Calu3 (cell line): Measurements from ENCODE around the gene KCNQ4. TPM values are rescaled to one million over a fixed set of nuclear protein-coding genes. Genes with fewer than 3 reads are reported as not detected.

Experiments
- BruUV-seq: library from RNA; stranded (reverse); fragments of 400-500 nt; replicated peaks from 2 replicates; lab custom pipeline; 2021; lab: Mats Ljungman, UMichigan
- CTCF ChIA-PET: fragments of 300-600 bp; sonication (Branson Sonifier 250); formaldehyde crosslinking; loops from one replicate; lab custom pipeline; 2022; ENCODE audit warnings: antibody characterized with exemption; lab: Charles Lee
- DNase-seq: peaks from one replicate; pipeline ENCODE4 v3.0.0; 2022
- H3K27ac Mint-ChIP-seq: one replicate; pipeline ENCODE4 v1.8.0; 2022; ENCODE audit warnings: mixed read lengths; ENCODE audit not compliant: unreplicated experiment
- H3K27me3 Mint-ChIP-seq: one replicate; pipeline ENCODE4 v1.8.0; 2022; ENCODE audit warnings: mixed read lengths; ENCODE audit not compliant: unreplicated experiment
- H3K36me3 Mint-ChIP-seq: one replicate; pipeline ENCODE4 v1.8.0; 2022; ENCODE audit warnings: mild to moderate bottlenecking, moderate library complexity, mixed read lengths; ENCODE audit not compliant: insufficient read depth, unreplicated experiment
- H3K4me1 Mint-ChIP-seq: one replicate; pipeline ENCODE4 v1.8.0; 2022; ENCODE audit warnings: mild to moderate bottlenecking, low read depth, mixed read lengths; ENCODE audit not compliant: unreplicated experiment
- H3K4me3 Mint-ChIP-seq: one replicate; pipeline ENCODE4 v1.8.0; 2022; ENCODE audit warnings: mild to moderate bottlenecking, low read depth, moderate library complexity, mixed read lengths; ENCODE audit not compliant: unreplicated experiment
- H3K9me3 Mint-ChIP-seq: one replicate; pipeline ENCODE4 v1.8.0; 2022; ENCODE audit warnings: low read depth, mixed read lengths; ENCODE audit not compliant: unreplicated experiment
- CTCF ChIP-seq: fragments of 200-600 bp; IDR thresholded peaks from one replicate; pipeline ENCODE4 v1.8.0; 2022; ENCODE audit warnings: antibody characterized with exemption; ENCODE audit not compliant: unreplicated experiment
- intact Hi-C: fragments of 100-400 bp; cut with micrococcal nuclease; formaldehyde crosslinking; loops from one replicate; pipeline ENCODE4 v1.10.0; 2022; ENCODE audit not compliant: unreplicated experiment
- total RNA-seq: library from RNA; stranded (reverse); gene quantifications from 2 replicates; pipeline ENCODE4 v1.2.3, GENCODE V29; 2022

Gene KCNQ4
- total RNA-seq, 1 experiment from 2014 or later: 0.92 TPM

DNA sequence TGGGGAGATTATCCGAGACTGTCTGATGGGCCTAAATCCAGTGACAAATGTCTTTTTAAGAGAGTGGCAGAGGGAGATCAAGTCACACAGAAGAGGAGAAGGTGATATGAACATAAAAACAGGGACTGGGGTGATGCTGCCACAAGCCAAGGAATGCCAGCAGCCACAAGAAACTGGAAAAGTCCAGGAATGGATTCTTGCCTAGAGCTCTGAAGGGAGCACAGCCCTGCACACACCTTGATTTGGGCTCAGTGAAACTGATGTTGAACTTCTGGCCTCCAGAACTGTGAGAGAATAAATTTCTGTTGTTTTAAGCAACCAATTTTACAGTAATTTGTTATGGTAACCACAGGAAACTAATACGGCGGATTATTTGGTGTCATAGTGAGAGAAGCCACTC, 59.1 kb downstream of the KCNQ4 start:
- Mint-ChIP-seq H3K4me3 (no peak overlapping the region), H3K36me3 (no peaks in the 10 kb centered on the region), H3K27me3 (peaks cover 19% of the 10 kb centered on the region), H3K27ac (no peak overlapping the region), H3K4me1 (no peaks in the 10 kb centered on the region), H3K9me3 (no peaks in the 10 kb centered on the region)
- TF ChIP-seq CTCF: no peak
- intact Hi-C loops: loop anchor here (5.0 to 10.0 kb wide), 2 partner anchors 68 to 230 kb away; no protein-coding TSS in a partner anchor
- no TSS peak for BruUV-seq
- CTCF ChIA-PET: no interaction called here
- no peak for DNase-seq

- Mint-ChIP-seq H3K4me3 (no peak overlapping the region), H3K36me3 (no peaks in the 10 kb centered on the region), H3K9me3 (no peaks in the 10 kb centered on the region), H3K4me1 (peaks cover 9% of the 10 kb centered on the region), H3K27me3 (peaks cover 19% of the 10 kb centered on the region), H3K27ac (no peak overlapping the region)
- no TSS peak for BruUV-seq
- no peak for TF ChIP-seq CTCF
- intact Hi-C loops: loop anchor here (5.0 to 10.0 kb wide), 2 partner anchors 69 to 232 kb away; no protein-coding TSS in a partner anchor
- CTCF ChIA-PET: no interaction called here
- no peak for DNase-seq
These were observed 60.5 kb downstream of the KCNQ4 start for GRCh38 chr1:40844079-40844478.

- H3K9me3 Mint-ChIP-seq: no peaks in the 10 kb centered on the region
- H3K27me3 Mint-ChIP-seq: peaks cover 19% of the 10 kb centered on the region
- intact Hi-C loops: loop anchor here (5.0 to 10.0 kb wide), 2 partner anchors 70 to 233 kb away; no protein-coding TSS in a partner anchor
- CTCF ChIA-PET: interaction anchor here (0.7 kb wide), 1 partner anchor 164 kb away, joined by 3 read pairs; no protein-coding TSS in a partner anchor
- H3K36me3 Mint-ChIP-seq: no peaks in the 10 kb centered on the region
- no peak for TF ChIP-seq CTCF
- BruUV-seq: no TSS peak
- H3K4me3 Mint-ChIP-seq: no peak overlapping the region
- peaks cover 12% of the 10 kb centered on the region for H3K4me1 Mint-ChIP-seq
- H3K27ac Mint-ChIP-seq: no peak overlapping the region
- no peak for DNase-seq
These were observed 61.6 kb downstream of the KCNQ4 start for GRCh38 chr1:40844887-40845878.

GRCh38 chr1:40845895-40846294, 62.3 kb downstream of the KCNQ4 start:
- intact Hi-C loops: loop anchor here (10.0 kb wide), 1 partner anchor 71 kb away; no protein-coding TSS in a partner anchor

More at GRCh38 chr1:40845895-40846294, 62.3 kb downstream of the KCNQ4 start:
- Mint-ChIP-seq H3K4me3 (no peak overlapping the region), H3K9me3 (no peaks in the 10 kb centered on the region), H3K4me1 (peaks cover 19% of the 10 kb centered on the region), H3K27ac (no peak overlapping the region), H3K36me3 (peaks cover 3% of the 10 kb centered on the region), H3K27me3 (peaks cover 19% of the 10 kb centered on the region)
- CTCF ChIA-PET: no interaction called here
- BruUV-seq: no TSS peak
- no peak for DNase-seq
- no peak for TF ChIP-seq CTCF
